WERI-Rb-1 (cell line): ENCODE measurements around the gene ACTN2.

Source experiments
- DNase-seq: peaks from one replicate; pipeline ENCODE4 v3.0.0-alpha.2; 2020
- H3K27ac ChIP-seq: fragments of 250-450 bp; sonication (Bioruptor Pico); 2 replicates; pipeline ENCODE4 v1.5.1; 2020; ENCODE audit warnings: mild to moderate bottlenecking, moderate library complexity
- H3K27me3 ChIP-seq: fragments of 250-450 bp; sonication (Bioruptor Pico); 2 replicates; pipeline ENCODE4 v1.5.1; 2021; ENCODE audit warnings: mild to moderate bottlenecking, low read depth, moderate library complexity; ENCODE audit not compliant: insufficient read depth, severe bottlenecking
- H3K36me3 ChIP-seq: fragments of 250-450 bp; sonication (Bioruptor Pico); 2 replicates; pipeline ENCODE4 v1.5.1; 2020; ENCODE audit warnings: mild to moderate bottlenecking, moderate library complexity
- H3K4me3 ChIP-seq: 2 replicates; pipeline ENCODE4 v1.5.1; 2011; ENCODE audit warnings: low read depth, mild to moderate bottlenecking, control low read depth, low read length
- H3K9me3 ChIP-seq: fragments of 250-450 bp; sonication (Bioruptor Pico); 2 replicates; pipeline ENCODE4 v1.5.1; 2021; ENCODE audit warnings: mild to moderate bottlenecking, moderate library complexity; ENCODE audit not compliant: severe bottlenecking
- TF ChIP-seq, protein P1 (sequence below): IDR thresholded peaks from 2 replicates; pipeline ENCODE4 v1.5.1; 2011; ENCODE audit warnings: low read depth, mild to moderate bottlenecking, control low read depth, inconsistent platforms, low read length

Gene ACTN2

DNA sequence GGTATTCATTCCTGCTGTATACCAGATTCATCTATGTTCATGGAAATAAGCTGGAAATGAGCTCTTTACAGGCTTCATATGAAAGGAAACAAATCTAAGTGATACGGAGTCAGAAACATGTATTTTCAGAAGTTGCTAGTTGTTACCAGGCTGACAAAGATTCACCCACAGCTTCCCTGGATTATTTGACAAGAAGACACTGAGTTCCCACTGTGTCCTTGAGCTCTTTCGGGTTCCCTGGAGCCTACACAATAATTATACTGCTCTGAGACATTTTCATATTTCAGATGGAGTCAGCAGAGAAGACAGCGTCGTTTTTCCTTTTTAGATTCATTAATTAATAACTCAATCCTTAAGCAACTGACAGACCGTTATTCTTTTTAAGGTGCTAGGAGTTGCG is 79.5 kb downstream of the ACTN2 start:
- no peaks in the 10 kb centered on the region for H3K9me3 ChIP-seq
- H3K36me3 ChIP-seq = no peaks in the 10 kb centered on the region
- TF ChIP-seq, protein P1, sequence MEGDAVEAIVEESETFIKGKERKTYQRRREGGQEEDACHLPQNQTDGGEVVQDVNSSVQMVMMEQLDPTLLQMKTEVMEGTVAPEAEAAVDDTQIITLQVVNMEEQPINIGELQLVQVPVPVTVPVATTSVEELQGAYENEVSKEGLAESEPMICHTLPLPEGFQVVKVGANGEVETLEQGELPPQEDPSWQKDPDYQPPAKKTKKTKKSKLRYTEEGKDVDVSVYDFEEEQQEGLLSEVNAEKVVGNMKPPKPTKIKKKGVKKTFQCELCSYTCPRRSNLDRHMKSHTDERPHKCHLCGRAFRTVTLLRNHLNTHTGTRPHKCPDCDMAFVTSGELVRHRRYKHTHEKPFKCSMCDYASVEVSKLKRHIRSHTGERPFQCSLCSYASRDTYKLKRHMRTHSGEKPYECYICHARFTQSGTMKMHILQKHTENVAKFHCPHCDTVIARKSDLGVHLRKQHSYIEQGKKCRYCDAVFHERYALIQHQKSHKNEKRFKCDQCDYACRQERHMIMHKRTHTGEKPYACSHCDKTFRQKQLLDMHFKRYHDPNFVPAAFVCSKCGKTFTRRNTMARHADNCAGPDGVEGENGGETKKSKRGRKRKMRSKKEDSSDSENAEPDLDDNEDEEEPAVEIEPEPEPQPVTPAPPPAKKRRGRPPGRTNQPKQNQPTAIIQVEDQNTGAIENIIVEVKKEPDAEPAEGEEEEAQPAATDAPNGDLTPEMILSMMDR = no peak
- no peak overlapping the region for H3K27ac ChIP-seq
- no peak for DNase-seq
- H3K4me3 ChIP-seq = no peak overlapping the region
- no peaks in the 10 kb centered on the region for H3K27me3 ChIP-seq

DNA sequence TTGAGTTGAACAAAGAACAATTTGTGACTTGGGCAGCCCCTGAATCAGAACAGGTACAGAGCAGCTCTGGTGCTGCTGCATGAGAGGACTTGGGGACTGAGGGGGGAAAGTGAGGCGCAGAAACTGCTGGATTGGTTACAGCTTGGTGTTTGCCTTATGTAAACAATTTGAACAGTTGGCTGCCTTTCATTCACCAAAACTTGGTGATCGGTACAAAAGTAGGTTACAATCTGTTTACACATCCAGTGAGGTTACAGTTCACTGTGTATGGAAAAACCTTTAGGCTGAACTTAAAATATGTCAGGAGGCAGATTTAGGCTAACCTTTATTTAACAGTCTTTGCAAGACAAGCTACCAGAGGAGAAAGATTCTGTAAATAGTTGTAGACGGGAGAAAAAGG is 80.2 kb downstream of the ACTN2 start:
- H3K36me3 ChIP-seq = no peaks in the 10 kb centered on the region
- TF ChIP-seq, protein P1 = no peak
- H3K27me3 ChIP-seq = no peaks in the 10 kb centered on the region
- no peak for DNase-seq
- H3K4me3 ChIP-seq = no peak overlapping the region
- H3K27ac ChIP-seq = no peak overlapping the region
- H3K9me3 ChIP-seq = no peaks in the 10 kb centered on the region

DNA sequence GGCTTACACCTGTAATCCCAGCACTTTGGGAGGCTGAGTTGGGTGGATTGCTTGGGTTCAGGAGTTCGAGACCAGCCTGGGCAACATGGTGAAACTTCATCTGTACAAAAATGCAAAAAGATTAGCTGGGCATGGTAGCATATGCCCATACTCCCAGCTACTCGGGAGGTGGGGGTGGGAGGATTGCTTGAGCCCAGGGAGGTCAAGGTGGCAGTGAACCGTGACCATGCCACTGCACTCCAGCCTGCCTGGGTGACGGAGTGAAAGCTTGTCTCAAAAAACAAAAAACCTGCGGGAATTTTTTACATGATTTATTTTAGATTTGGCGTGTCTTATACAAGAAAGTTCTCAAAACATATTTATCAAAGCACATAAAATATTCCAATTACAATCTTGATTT is 81.0 kb downstream of the ACTN2 start:
- Histone ChIP-seq H3K9me3 (no peaks in the 10 kb centered on the region), H3K36me3 (no peaks in the 10 kb centered on the region), H3K27me3 (no peaks in the 10 kb centered on the region), H3K27ac (no peak overlapping the region), H3K4me3 (no peak overlapping the region)
- TF ChIP-seq, protein P1 = no peak
- DNase-seq = no peak

DNA sequence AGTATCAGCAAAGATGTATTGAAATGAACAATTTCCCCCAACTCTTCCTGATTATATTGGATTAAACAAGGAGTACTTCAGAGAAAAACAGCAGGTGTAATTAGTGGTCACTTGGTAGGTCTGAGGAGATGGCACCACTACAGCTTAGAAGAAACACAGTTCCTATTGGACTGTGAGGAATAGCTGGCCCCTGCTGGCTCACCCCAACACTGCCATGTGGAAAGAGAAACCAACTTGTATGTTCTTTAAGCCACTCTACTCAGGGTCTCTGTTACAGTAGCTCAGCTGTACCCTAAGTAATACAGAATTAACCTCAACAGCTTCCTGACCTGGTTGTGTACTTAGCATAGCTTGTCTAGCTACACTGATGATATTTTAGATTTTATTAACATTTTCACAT is 82.3 kb downstream of the ACTN2 start:
- DNase-seq = no peak
- Histone ChIP-seq H3K9me3 (no peaks in the 10 kb centered on the region), H3K4me3 (no peak overlapping the region), H3K27ac (no peak overlapping the region), H3K36me3 (no peaks in the 10 kb centered on the region), H3K27me3 (no peaks in the 10 kb centered on the region)
- TF ChIP-seq, protein P1 = no peak

DNA sequence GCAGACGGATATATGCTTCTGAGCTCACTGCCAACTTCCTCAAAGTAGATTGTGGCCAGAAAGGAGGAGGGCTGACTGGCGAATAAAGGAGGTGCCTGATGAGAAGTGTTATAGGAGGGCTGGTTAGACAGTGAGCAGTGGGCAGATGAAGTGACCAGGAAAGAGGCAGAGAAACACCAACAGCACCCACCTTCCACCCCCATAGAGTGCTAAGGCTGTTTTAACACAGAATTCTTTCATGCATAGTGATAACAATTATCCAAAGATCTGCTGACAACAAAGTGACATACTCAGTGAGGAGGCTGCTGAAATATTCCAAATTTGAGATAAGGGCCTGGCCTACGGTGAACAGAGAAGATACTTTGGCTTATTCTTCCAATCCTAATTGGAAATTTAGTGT is 87.6 kb downstream of the ACTN2 start:
- H3K27me3 ChIP-seq = no peaks in the 10 kb centered on the region
- no peak overlapping the region for H3K4me3 ChIP-seq
- no peak overlapping the region for H3K27ac ChIP-seq
- H3K36me3 ChIP-seq = no peaks in the 10 kb centered on the region
- H3K9me3 ChIP-seq = peaks cover 1% of the 10 kb centered on the region
- TF ChIP-seq, protein P1 = no peak
- no peak for DNase-seq

DNA sequence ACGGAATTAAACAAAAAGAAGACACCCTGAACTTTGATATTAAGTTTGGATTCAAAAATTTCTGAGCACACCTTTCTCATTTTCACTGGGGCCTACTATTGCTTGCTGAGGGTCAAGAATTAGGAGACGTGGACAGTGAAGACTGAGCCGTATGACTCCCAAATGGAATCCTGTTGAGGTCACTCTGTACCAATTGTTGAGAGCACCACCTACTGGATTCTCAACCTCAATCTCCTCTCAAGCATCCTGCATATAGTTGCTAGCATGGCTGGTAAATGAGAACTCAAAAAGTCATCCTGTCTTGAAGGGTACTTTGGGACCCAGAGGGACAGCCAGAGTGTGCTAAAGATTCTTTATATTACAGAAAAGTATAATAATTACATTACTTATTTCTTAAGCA is 88.6 kb downstream of the ACTN2 start:
- no peak overlapping the region for H3K27ac ChIP-seq
- DNase-seq = peak; percentile 30
- TF ChIP-seq, protein P1 = peak; percentile 71
- peaks cover 4% of the 10 kb centered on the region for H3K9me3 ChIP-seq
- H3K27me3 ChIP-seq = no peaks in the 10 kb centered on the region
- H3K4me3 ChIP-seq = no peak overlapping the region
- no peaks in the 10 kb centered on the region for H3K36me3 ChIP-seq
